Neutrophil (primary cell): ENCODE measurements around the gene RAPGEF1.

ENCODE experiments used
- H3K27ac ChIP-seq: fragments of 200-600 bp; sonication (generic); 2 replicates; pipeline ENCODE4 v1.5.1; 2016; ENCODE audit warnings: mild to moderate bottlenecking, moderate library complexity
- H3K27me3 ChIP-seq: fragments of 200-600 bp; sonication (generic); 2 replicates; pipeline ENCODE4 v1.6.0; 2016; ENCODE audit warnings: mild to moderate bottlenecking
- H3K36me3 ChIP-seq: fragments of 200-600 bp; sonication (generic); 2 replicates; pipeline ENCODE4 v1.5.1; 2017
- H3K4me1 ChIP-seq, 2 experiments: fragments of 200-600 bp in 1 of 2; sonication (generic) in 1 of 2; 1 replicate in 1 of 2; 2 replicates in 1 of 2; pipeline versions ENCODE4 v1.5.1 to v1.6.1; 2013 to 2016; ENCODE audit warnings: low read depth in 1 of 2, low read length in 1 of 2, mild to moderate bottlenecking in 1 of 2, moderate library complexity in 1 of 2; ENCODE audit not compliant: control insufficient read depth in 1 of 2, insufficient read depth in 1 of 2
- H3K4me3 ChIP-seq, 2 experiments: fragments of 200-600 bp in 1 of 2; sonication (generic) in 1 of 2; 1 replicate in 1 of 2; 2 replicates in 1 of 2; pipeline ENCODE4 v1.5.1; 2013 to 2016; ENCODE audit warnings: low read depth in 1 of 2, low read length in 1 of 2, mild to moderate bottlenecking in 1 of 2, moderate library complexity in 1 of 2
- H3K9me3 ChIP-seq: fragments of 200-600 bp; sonication (generic); 2 replicates; pipeline ENCODE4 v1.5.1; 2016
- TF ChIP-seq, protein P1 (sequence below): fragments of 200-600 bp; sonication (generic); IDR thresholded peaks from 2 replicates; pipeline ENCODE4 v1.5.1; 2016; ENCODE audit warnings: antibody characterized with exemption

The RAPGEF1 gene

GRCh38 chr9:131622523-131622922 is 117.4 kb downstream of the RAPGEF1 start:
- Histone ChIP-seq H3K27me3 (no peaks in the 10 kb centered on the region), H3K4me1 (peaks cover 23 to 30% of the 10 kb centered on the region in 2 experiments), H3K36me3 (peaks cover 72% of the 10 kb centered on the region), H3K4me3 (no peak overlapping the region), H3K27ac (peak overlapping the region; percentile 83), H3K9me3 (no peaks in the 10 kb centered on the region)
- TF ChIP-seq, protein P1, sequence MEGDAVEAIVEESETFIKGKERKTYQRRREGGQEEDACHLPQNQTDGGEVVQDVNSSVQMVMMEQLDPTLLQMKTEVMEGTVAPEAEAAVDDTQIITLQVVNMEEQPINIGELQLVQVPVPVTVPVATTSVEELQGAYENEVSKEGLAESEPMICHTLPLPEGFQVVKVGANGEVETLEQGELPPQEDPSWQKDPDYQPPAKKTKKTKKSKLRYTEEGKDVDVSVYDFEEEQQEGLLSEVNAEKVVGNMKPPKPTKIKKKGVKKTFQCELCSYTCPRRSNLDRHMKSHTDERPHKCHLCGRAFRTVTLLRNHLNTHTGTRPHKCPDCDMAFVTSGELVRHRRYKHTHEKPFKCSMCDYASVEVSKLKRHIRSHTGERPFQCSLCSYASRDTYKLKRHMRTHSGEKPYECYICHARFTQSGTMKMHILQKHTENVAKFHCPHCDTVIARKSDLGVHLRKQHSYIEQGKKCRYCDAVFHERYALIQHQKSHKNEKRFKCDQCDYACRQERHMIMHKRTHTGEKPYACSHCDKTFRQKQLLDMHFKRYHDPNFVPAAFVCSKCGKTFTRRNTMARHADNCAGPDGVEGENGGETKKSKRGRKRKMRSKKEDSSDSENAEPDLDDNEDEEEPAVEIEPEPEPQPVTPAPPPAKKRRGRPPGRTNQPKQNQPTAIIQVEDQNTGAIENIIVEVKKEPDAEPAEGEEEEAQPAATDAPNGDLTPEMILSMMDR = peak; percentile 33

- TF ChIP-seq, protein P1 = no peak
- H3K4me3 ChIP-seq = no peak overlapping the region
- H3K9me3 ChIP-seq = no peaks in the 10 kb centered on the region
- peak overlapping the region; percentile 83 for H3K27ac ChIP-seq
- H3K27me3 ChIP-seq = no peaks in the 10 kb centered on the region
- peaks cover 19 to 24% of the 10 kb centered on the region in 2 experiments for H3K4me1 ChIP-seq
- peaks cover 78% of the 10 kb centered on the region for H3K36me3 ChIP-seq
Observed at GRCh38 chr9:131621551-131622358, 118.1 kb downstream of the RAPGEF1 start.

DNA sequence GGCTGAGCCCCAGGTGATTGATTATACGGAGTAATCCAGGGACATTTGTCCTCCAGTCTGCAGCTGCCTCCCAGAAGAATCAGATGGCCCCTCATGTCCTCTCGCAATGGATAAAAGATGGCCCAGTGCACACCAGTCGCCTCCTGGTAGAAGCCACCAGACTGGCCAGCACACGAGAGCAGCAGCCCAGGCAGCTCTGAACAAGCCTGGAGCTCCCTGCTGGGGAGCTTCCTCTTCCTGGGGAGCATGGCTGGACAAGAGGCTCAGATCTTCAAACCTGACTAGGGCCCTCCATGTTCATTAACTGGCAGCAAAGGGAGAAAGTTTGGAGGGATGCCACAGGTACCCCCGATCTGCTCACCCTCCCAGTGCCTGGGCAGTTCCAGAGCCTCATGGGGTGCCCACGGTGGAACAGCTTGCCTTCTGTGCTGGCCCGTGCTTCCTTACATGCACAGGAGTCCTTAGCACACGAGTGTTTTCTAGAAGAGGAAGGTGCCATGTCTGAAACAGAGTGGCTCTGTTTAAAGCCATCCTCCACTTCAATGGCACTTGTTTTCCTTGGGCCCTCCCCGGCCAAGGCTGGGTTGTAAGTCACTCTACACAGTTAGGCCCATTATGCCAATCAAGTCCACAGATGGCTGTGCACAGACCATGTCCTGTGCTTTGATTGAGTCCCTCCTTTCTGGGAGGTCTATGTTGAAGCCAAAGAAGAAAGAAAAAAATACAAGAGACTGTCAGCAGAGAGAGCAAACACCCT is 118.9 kb downstream of the RAPGEF1 start:
- H3K27me3 ChIP-seq = no peaks in the 10 kb centered on the region
- H3K27ac ChIP-seq = peak overlapping the region; percentile 32
- peaks cover 19 to 24% of the 10 kb centered on the region in 2 experiments for H3K4me1 ChIP-seq
- TF ChIP-seq, protein P1 = no peak
- peaks cover 81% of the 10 kb centered on the region for H3K36me3 ChIP-seq
- H3K9me3 ChIP-seq = no peaks in the 10 kb centered on the region
- H3K4me3 ChIP-seq = no peak overlapping the region

GRCh38 chr9:131619680-131620079 is 120.2 kb downstream of the RAPGEF1 start:
- Histone ChIP-seq H3K27me3 (no peaks in the 10 kb centered on the region), H3K27ac (no peak overlapping the region), H3K4me3 (no peak overlapping the region), H3K36me3 (peaks cover 79% of the 10 kb centered on the region), H3K9me3 (no peaks in the 10 kb centered on the region), H3K4me1 (peaks cover 19 to 22% of the 10 kb centered on the region in 2 experiments)
- TF ChIP-seq, protein P1 = no peak

- TF ChIP-seq, protein P1 = no peak
- H3K9me3 ChIP-seq = no peaks in the 10 kb centered on the region
- H3K4me1 ChIP-seq = peaks cover 12 to 13% of the 10 kb centered on the region in 2 experiments
- H3K4me3 ChIP-seq = no peak overlapping the region
- no peak overlapping the region for H3K27ac ChIP-seq
- H3K27me3 ChIP-seq = no peaks in the 10 kb centered on the region
- H3K36me3 ChIP-seq = peaks cover 78% of the 10 kb centered on the region
Observed at GRCh38 chr9:131618785-131619184, 121.1 kb downstream of the RAPGEF1 start.
